Stimulated activated CD4-positive, alpha-beta T cell treated with anti-CD3 and anti-CD28 coated beads, TNF-alpha, amount 100 ng/mL, for 24 hours (primary cell): ENCODE measurements around the gene ARL8A.
"Not testable (repeated sequence)": the region's sequence is repeated elsewhere in the genome, so short reads cannot be mapped to it uniquely, and the experiment has no call there.

ENCODE experiments used
- DNase-seq, 3 experiments: peaks; one replicate each; pipeline ENCODE4 v3.0.0-alpha.2; 2020; ENCODE audit warnings: low read depth in 3 of 3

Gene ARL8A

DNA sequence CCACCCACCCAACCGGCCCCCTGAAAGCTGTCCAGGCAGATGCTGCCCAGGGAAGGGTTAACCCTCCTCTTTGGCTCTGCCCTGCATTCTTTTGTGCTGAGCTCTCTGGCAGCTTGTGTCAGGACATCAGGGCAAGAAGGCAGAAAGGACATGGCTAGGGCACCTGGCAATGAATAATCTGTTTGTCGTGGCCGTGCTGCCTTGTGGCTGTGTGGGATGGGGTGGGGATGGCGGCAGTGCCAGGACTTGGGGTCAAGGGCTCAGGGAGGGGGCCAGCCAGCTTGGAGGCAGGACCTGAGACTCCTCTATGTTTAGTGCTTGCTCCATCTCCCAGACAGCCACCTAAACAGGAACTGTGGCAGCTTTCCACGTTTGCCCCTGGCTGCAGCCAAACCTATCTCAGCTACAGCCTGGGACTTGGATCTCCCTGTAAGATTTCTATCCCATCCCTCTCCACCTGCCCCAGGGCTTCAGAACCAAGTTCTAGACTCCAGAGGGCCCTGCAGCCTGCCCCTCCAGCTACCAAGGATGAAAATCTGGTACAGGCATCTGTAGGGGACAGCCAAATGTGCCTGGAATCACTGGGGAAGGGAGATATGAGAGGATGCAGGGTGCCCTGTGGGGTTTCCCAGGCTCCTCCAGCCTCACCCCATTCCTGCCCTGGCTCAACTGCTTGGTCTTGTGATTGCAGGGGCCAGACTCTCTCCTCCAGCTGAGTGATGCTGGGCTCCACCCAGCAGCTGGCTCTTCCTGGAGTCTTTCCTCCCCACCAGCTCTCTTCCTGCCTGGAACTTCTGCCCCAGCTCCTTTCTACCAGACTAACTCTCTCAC is 31.5 kb downstream of the ARL8A start:
- DNase-seq: no peak

DNA sequence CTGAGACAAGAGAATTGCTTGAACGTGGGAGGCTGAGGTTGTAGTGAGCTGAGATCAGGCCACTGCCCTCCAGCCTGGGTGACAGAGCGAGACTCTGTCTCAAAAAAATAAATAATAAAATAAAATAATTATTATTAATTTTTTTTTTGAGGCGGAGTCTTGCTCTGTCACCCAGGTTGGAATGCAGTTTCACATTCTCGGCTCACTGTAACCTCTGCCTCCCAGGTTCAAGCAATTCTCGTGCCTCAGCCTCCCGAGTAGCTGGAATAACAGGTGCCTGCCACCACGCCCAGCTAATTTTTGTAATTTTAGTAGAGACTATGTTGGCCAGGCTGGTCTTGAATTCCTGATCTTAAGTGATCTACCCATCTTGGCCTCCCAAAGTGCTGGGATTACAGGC is 32.9 kb downstream of the ARL8A start:
- not testable (repeated sequence) for DNase-seq

- no peak for DNase-seq
Observed at GRCh38 chr1:202110977-202111376, 33.6 kb downstream of the ARL8A start.

DNA sequence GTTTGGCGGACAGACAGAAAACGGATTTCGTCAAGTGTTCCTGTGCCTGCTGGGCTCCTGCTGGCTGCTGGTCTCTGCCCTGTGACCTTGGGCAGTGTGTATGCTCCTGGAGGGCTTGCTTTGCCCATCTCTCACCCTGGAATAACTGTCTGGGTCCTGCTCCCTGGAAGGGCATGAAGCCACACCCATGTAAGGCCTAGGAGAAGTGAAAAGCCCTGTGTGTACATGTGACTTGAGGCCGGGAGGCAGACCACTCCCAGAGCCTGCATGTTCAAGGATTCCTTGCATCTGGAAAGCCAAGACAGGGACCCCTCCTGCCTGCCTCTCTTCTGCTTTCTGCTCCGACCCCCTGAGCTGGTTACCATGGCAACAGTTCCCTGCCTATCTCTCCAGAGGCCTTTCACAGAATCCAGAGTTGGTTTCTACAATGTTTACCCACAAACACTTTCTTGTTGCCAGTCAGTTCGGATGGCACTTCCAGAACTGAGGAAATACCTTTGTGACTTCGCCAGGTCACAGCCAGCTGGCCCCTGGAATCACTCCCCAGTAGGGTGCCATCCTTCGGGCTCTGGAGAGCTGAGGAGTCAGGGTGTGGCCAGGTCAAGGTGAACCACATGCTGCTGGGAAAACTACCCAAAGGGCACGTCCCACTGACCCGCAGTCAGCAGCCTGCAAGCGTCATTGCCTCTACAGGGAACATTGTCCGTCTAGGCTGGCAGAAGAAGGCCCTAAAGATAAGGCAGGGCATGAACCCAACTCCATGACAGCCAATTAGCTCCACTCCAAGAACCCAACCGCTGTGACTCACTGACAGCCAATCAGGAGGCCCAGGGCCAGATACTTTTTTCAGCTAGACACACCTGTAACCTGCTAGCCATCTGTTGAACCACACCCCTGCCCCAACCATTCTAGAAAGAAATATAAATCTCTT is 36.5 kb downstream of the ARL8A start:
- DNase-seq: no peak

GRCh38 chr1:202107321-202107761 is 37.2 kb downstream of the ARL8A start:
- no peak for DNase-seq

- DNase-seq: no peak
Observed at GRCh38 chr1:202106340-202107254, 37.9 kb downstream of the ARL8A start.

DNA sequence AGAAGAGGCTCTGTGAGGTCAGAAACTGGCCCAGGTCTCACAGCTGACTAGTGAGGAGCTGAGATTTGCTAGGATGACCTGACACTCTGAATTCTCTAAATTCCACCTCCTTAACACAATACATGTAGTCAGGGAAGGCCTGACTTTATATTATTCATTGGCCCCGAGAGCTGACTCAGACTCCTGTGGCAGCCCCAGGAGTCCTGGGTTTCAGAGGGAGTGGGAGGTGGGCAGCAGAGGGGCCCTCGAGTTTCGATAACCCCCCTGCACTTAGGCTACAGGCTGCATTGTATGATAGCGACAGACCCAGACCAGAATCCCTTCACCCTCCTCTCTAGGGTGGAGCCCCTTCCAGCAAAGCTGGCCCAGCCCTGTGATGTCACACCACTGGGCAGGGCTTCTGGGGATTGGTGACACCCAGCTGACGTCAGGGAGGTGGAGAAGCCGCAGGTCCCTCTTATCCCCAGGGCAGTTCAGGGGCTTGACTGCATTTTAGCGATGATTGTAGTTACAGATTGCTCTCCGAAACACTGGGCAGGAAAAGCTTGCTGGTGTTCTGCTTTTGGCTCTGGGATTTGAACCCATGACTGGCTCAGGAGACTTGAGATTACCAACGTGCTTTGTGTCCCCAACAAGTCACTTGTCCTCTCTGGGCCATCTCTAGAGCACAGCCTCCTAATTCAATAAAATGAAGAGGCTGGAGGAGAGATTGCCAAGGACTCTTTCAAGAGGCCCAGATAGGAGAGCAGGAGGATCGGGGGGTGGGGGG is 38.8 kb downstream of the ARL8A start:
- no peak for DNase-seq

DNA sequence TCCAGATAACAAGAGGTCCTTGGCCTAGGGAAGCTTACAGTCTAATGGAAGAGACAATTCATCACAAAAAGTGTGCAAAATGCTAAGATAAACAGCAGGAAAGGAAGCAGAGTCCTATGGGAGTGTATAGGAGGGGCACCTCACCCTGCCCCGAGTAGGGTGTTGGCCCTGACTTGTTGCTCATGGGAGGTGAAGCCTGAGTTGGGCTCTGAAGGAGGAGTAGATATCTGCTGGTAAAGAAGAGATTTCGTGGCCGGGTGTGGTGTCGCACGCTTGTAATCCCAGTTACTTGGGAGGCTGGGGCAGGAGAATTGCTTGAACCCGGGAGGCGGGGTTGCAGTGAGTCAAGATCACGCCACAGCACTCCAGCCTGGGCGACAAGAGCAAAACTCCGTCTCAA is 40.5 kb downstream of the ARL8A start:
- DNase-seq: no peak

GRCh38 chr1:202101184-202101583 is 43.4 kb downstream of the ARL8A start:
- no peak for DNase-seq

- DNase-seq: no peak
Observed at GRCh38 chr1:202093858-202094257, 50.7 kb downstream of the ARL8A start.

- DNase-seq: no peak
Observed at GRCh38 chr1:202090994-202091393, 53.5 kb downstream of the ARL8A start.

DNA sequence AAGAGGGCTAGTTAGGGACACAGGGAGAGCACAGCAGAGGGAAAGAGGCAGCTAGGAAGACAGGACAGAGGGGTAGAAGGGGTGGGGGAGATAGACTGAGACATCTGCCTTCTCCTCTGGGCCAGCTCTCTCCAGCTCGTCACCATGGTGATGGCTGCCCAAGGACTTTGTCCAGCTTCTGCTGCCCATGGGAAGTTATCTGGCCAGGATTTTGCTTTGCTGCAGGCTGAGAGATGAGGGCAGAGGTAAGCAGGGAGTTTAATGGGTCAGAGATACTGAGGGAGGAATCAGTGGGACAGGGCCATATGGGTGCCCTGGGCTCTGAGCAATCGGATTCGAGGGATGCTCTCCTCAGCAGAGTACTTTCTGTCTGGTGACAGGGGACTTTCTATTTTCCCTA is 56.3 kb downstream of the ARL8A start:
- no peak for DNase-seq

- no peak for DNase-seq
Observed at GRCh38 chr1:202086579-202087350, 57.8 kb downstream of the ARL8A start.

GRCh38 chr1:202085682-202086373 is 58.7 kb downstream of the ARL8A start:
- no peak for DNase-seq

DNA sequence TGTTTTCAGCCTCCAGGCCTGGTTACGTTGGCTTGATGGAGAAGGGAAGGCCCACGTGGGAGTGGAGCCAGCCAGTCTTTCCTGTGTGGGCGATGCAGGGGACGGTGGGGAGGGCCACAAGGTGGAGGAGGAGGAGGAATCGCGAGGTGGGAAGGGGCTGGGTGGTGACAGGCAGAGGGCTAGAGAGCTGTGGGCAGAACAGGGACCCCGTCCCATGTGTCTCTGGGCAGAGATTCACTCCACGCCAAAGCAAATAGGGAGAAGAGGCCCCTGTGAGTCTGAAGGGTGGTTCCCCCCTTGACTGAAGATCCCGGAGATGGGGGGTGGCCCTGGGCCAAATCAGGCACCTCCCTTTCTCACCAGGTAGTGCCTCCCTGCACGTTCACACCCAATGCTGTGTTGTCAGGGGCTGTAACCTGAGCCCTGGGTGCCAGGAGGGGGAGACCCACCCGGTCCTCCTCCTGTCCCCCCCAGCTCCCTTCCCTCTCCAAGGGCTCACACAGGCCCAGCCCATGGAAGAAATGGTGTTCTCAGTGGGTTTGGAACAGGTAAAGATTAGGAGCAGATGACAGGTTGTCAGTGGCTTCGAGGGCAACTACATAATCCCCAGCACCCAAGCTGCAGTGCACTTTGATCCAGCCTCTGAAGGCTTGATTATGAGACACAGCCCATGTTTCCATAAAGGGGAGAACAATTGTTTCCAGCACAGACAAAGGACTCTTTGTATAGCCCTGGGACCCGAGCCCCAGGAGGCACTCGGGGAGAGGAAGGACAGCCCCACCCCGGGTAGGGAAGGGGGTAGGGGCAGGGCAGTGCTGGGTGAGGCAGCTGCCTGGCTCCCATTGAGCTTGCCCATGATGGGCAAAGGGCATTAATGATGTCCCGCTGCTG is 59.5 kb downstream of the ARL8A start:
- DNase-seq: no peak
